ENCODE results near the gene EMP1. TPM values are rescaled to one million over a fixed set of nuclear protein-coding genes. Genes with fewer than 3 reads are reported as not detected.

Gene EMP1
- total RNA-seq, 3 donors from 2014 or later: 245 to 680 (median 667) TPM

DNA sequence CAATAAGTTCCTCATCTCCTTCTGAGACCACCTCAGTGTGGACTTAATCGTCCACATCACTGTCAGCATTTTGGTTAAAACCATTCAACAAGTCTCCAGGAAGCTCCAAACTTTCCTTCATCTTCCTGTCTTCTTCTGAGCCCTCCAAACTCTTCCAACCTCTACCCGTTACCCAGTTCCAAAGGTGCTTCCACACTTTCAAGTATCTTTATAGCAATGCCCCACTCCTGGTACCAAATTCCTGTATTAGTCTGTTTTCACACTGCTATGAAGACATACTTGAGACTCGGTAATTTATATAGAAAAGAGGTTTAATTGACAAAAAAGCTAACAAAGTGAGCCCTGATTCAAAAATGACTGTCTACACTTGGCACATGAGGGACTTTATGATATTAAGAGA is 22.8 kb downstream of the EMP1 start:
- Histone ChIP-seq H3K9me3 (no peaks in the 10 kb centered on the region), H3K36me3 (ENCODE audit: low read depth) (no peaks in the 10 kb centered on the region), H3K4me3 (no peak overlapping the region), H3K4me1 (ENCODE audit: low read depth) (peaks cover 6% of the 10 kb centered on the region)
- DNase-seq (no peak), ATAC-seq (no peak)
- intact Hi-C loops (cut with DNase I, micrococcal nuclease): no loop called here
- TF ChIP-seq, protein P1, sequence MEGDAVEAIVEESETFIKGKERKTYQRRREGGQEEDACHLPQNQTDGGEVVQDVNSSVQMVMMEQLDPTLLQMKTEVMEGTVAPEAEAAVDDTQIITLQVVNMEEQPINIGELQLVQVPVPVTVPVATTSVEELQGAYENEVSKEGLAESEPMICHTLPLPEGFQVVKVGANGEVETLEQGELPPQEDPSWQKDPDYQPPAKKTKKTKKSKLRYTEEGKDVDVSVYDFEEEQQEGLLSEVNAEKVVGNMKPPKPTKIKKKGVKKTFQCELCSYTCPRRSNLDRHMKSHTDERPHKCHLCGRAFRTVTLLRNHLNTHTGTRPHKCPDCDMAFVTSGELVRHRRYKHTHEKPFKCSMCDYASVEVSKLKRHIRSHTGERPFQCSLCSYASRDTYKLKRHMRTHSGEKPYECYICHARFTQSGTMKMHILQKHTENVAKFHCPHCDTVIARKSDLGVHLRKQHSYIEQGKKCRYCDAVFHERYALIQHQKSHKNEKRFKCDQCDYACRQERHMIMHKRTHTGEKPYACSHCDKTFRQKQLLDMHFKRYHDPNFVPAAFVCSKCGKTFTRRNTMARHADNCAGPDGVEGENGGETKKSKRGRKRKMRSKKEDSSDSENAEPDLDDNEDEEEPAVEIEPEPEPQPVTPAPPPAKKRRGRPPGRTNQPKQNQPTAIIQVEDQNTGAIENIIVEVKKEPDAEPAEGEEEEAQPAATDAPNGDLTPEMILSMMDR (IDR thresholded peaks at IDR 0.05): no peak

DNA sequence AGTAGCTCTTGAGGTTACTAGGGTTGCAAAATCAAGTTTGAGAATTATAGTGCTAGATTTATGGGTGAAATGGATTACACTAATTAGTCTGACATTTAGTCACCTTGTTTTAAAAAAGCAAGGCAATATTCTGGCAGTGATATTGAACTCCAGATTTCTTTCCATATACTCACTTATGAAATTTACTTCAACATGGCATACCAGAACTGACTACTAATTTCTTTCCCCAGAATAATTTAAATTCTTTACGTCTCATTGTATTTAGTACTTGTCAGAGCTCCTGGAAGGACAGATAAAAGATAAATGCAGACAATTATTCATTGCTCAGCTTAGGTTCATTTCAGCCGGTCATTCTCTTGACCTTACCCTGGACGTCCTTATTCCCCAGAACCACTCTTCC is 24.3 kb downstream of the EMP1 start:
- TF ChIP-seq, protein P1 (IDR thresholded peaks at IDR 0.05): no peak
- peaks cover 6% of the 10 kb centered on the region for H3K4me1 ChIP-seq (ENCODE audit: low read depth)
- ATAC-seq: no peak
- no peak overlapping the region for H3K4me3 ChIP-seq
- H3K36me3 ChIP-seq (ENCODE audit: low read depth): no peaks in the 10 kb centered on the region
- H3K9me3 ChIP-seq: no peaks in the 10 kb centered on the region
- no peak for DNase-seq
- intact Hi-C loops (cut with DNase I, micrococcal nuclease): loop anchor here in 1 of 2 donors (10.0 kb wide), 1 partner anchor 306 kb away; no protein-coding TSS in a partner anchor

DNA sequence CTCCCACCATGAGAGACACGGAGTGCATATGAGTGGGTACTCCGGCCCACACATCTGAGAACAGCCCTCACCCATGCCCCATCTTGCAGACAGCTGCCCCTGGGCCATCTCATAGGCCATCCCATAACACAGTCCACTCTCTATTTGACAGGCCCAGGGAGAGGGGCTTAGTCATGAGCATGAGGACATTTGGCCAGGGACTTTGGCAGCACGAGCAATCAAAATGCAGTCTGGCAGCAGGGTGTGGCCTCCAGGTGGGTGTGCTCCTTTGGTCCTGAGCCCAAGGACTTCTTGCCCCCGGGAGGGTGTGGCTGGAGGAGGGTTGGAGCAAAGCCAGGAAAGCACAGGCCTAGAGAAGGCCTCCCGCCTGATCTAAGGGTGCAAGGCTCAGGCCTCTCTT is 25.6 kb downstream of the EMP1 start:
- peak; percentile 95 for ATAC-seq
- Histone ChIP-seq H3K9me3 (no peaks in the 10 kb centered on the region), H3K4me1 (ENCODE audit: low read depth) (peaks cover 6% of the 10 kb centered on the region), H3K36me3 (ENCODE audit: low read depth) (no peaks in the 10 kb centered on the region), H3K4me3 (no peak overlapping the region)
- intact Hi-C loops (cut with DNase I, micrococcal nuclease): loop anchor here in 1 of 2 donors (10.0 kb wide), 1 partner anchor 307 kb away; no protein-coding TSS in a partner anchor
- TF ChIP-seq, protein P1 (IDR thresholded peaks at IDR 0.05): no peak
- DNase-seq: peak; percentile 85 to 88 (median 86)

DNA sequence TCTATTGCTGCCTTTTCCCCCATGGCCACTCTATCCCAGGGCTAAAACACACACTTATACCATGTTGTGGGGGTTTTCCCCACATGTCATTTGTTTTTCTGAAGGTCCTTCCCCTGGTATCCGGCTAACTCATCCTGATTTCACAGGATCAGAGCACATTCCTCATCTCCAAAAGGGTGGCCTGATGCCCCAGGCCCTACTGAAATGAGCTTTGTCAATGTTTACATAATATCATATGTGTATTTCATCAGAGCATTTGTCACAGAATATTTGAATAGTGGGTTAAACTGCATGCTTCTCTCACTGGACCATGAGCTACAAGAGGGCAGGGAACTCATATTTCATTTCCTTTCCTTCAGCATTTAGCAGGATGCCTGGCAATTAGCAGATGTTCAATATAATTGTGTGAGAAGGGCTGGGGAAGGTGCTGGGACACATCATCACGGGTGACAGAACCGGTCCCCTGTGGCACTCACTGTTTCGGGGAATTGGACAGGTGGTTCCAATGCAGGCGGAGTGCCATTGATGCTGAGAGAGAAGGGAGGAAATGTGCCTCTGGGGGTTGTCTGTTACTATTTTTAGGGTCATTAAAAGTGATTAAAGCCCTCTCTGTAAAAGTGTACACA is 26.8 kb downstream of the EMP1 start:
- DNase-seq: no peak
- no peaks in the 10 kb centered on the region for H3K36me3 ChIP-seq (ENCODE audit: low read depth)
- no peaks in the 10 kb centered on the region for H3K9me3 ChIP-seq
- intact Hi-C loops (cut with DNase I, micrococcal nuclease): loop anchor here in 1 of 2 donors (10.0 kb wide), 1 partner anchor 308 kb away; no protein-coding TSS in a partner anchor
- ATAC-seq: no peak
- H3K4me3 ChIP-seq: no peak overlapping the region
- peaks cover 6% of the 10 kb centered on the region for H3K4me1 ChIP-seq (ENCODE audit: low read depth)
- TF ChIP-seq, protein P1 (IDR thresholded peaks at IDR 0.05): no peak

DNA sequence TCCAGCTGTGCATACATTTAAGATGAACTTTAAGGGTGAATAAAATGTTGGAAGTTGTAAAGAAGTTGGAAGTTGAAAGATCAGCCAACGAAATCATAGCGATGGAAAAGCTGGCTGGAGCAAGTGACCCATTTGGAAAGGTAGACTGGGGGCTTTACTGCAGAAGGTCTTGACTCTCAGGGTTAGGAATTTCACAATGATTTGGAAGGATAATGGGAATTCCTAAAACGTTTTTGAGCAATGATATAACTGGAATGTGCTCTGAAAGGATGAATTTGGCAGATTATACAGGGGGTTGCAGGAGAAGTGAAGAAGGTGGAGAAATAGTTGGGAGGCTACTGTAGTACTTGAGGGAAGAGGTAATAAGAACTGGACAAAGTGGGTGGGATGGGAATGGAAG is 27.4 kb downstream of the EMP1 start:
- no peak for ATAC-seq
- Histone ChIP-seq H3K4me3 (no peak overlapping the region), H3K36me3 (ENCODE audit: low read depth) (no peaks in the 10 kb centered on the region), H3K4me1 (ENCODE audit: low read depth) (peaks cover 6% of the 10 kb centered on the region), H3K9me3 (no peaks in the 10 kb centered on the region)
- intact Hi-C loops (cut with DNase I, micrococcal nuclease): loop anchor here in 1 of 2 donors (10.0 kb wide), 1 partner anchor 309 kb away; no protein-coding TSS in a partner anchor
- no peak for DNase-seq
- TF ChIP-seq, protein P1 (IDR thresholded peaks at IDR 0.05): no peak

Data from mucosa of descending colon (tissue), 3 donors.